Peyer's patch (tissue), 4 donors: ENCODE results near the gene HDAC11.

Experiments
- POLR2A ChIP-seq, 2 donors: fragments of 450-650 bp; IDR thresholded peaks; one replicate each; pipeline ENCODE4 v1.5.1; 2017; ENCODE audit warnings: antibody characterized with exemption in 2 of 2, mild to moderate bottlenecking in 2 of 2, moderate library complexity in 2 of 2
- TF ChIP-seq, protein P1 (sequence below), 6 experiments: fragments of 450-650 bp in 4 of 6; fragments of 200-600 bp in 2 of 6; sonication (generic) in 1 of 6; IDR thresholded peaks; one replicate each; pipeline ENCODE4 v1.5.1; 2017 to 2019; ENCODE audit warnings: antibody characterized with exemption in 6 of 6, mild to moderate bottlenecking in 3 of 6, moderate library complexity in 1 of 6

DNA sequence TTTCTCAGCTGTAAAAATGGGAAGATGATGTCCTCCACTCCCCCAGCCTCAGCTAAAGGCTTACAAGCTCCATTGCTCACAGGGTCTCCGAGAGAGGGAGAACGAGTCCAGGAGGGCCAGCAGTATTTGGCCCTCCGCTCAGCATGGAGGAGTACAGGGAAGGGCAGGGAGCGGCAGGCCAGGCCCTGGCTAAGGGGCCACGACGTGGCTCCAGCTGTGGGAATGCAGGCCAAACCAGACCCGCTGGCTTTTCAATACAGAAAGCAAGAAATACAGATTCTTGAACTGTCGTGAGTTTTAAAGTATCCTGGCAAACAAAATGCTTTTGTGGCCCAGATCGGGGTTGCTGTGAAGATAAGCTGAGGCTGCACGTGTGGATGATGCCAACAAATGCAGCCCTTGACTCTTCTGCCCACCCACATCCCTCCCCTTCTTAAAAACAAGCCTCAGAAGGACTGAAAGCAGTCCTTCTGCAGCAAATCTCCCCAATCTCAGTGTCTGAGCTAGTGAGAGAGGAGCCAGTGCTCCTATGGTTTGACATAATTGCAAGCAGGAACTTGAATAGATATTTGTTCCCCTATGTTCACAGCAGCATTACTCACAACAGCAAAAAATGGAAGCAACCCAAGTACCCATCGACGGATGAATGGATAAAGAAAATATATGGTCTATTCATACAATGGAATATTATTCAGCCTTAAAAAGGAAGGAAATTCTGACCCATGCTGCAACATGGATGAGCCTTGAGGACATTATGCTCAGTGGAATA lies 50.3 kb downstream of the HDAC11 start:
- TF ChIP-seq, protein P1, sequence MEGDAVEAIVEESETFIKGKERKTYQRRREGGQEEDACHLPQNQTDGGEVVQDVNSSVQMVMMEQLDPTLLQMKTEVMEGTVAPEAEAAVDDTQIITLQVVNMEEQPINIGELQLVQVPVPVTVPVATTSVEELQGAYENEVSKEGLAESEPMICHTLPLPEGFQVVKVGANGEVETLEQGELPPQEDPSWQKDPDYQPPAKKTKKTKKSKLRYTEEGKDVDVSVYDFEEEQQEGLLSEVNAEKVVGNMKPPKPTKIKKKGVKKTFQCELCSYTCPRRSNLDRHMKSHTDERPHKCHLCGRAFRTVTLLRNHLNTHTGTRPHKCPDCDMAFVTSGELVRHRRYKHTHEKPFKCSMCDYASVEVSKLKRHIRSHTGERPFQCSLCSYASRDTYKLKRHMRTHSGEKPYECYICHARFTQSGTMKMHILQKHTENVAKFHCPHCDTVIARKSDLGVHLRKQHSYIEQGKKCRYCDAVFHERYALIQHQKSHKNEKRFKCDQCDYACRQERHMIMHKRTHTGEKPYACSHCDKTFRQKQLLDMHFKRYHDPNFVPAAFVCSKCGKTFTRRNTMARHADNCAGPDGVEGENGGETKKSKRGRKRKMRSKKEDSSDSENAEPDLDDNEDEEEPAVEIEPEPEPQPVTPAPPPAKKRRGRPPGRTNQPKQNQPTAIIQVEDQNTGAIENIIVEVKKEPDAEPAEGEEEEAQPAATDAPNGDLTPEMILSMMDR (IDR thresholded peaks at IDR 0.05) = no peak
- no peak for TF ChIP-seq POLR2A (IDR thresholded peaks at IDR 0.05)
